ENCODE results near the gene HSD17B2.

GRCh38 chr16:82108774-82109173, 73.7 kb downstream of the HSD17B2 start:
- TF ChIP-seq GATA2 (IDR thresholded peaks at IDR 0.05; ENCODE audit: low read depth, low read length) (no peak), GATA3 (IDR thresholded peaks at IDR 0.05; ENCODE audit: low read depth, low read length) (no peak)
